HCT116 (cell line): Measurements from ENCODE around the gene ZDHHC23. TPM values are rescaled to one million over a fixed set of nuclear protein-coding genes. Genes with fewer than 3 reads are reported as not detected.

Experiments used
- ATAC-seq: fragments of 200-7000 bp; cut with Tn5 transposase; 2 replicates; pipeline ENCODE4 v1.9.1; 2020; ENCODE audit warnings: mild to moderate bottlenecking, moderate library complexity
- BruUV-seq: library from RNA; stranded (reverse); fragments of 400-500 nt; replicated peaks from 2 replicates; lab custom pipeline; 2021; lab: Mats Ljungman, UMichigan
- CTCF ChIA-PET: fragments of 300-600 bp; sonication (Branson Sonifier 250); formaldehyde crosslinking; loops from one replicate; lab custom pipeline; 2021; ENCODE audit warnings: antibody characterized with exemption; lab: Charles Lee
- POLR2A ChIA-PET: fragments of 300-600, 350-600 bp; sonication (Branson Sonifier 250); formaldehyde crosslinking; loops from one replicate; lab custom pipeline; 2021; ENCODE audit warnings: antibody characterized with exemption; lab: Charles Lee
- RAD21 ChIA-PET, 2 experiments: fragments of 300-600 bp; sonication (Branson Sonifier 250); formaldehyde crosslinking; loops; one replicate each; lab custom pipeline; 2023; ENCODE audit warnings: low total read pairs in 2 of 2; ENCODE audit not compliant: uncharacterized antibody in 2 of 2, unreplicated experiment in 2 of 2, low non-redundant PET in 1 of 2; lab: Charles Lee
- DNase-seq: peaks from one replicate; pipeline ENCODE4 v3.0.0-alpha.2; 2010; ENCODE audit warnings: low read depth, low spot score
- H2AFZ ChIP-seq: fragments of 200-600 bp; shearing (Covaris generic), sonication (generic); 2 replicates; pipeline ENCODE4 v1.6.1; 2017; ENCODE audit warnings: low read depth, mixed run types, mixed read lengths, antibody characterized with exemption, low read length; ENCODE audit not compliant: poor library complexity, severe bottlenecking
- H3K27ac ChIP-seq: 2 replicates; pipeline ENCODE4 v1.5.1; 2012; ENCODE audit warnings: low read depth, low read length
- H3K27me3 ChIP-seq: fragments of 200-600 bp; sonication (generic); 2 replicates; pipeline ENCODE4 v1.6.1; 2016; ENCODE audit warnings: mixed run types, low read length, mixed read lengths; ENCODE audit not compliant: insufficient read depth
- H3K36me3 ChIP-seq, 2 experiments: fragments of 200-500 bp in 1 of 2; fragments of 200-600 bp in 1 of 2; sonication (Bioruptor generic) in 1 of 2; sonication (generic) in 1 of 2; 2 replicates each; pipeline versions ENCODE4 v1.5.1 to v1.6.1; 2014 to 2016; ENCODE audit warnings: low read length in 2 of 2, inconsistent platforms in 1 of 2, mixed read lengths in 1 of 2, mixed run types in 1 of 2; ENCODE audit not compliant: insufficient read depth in 2 of 2, control insufficient read depth in 1 of 2
- H3K4me1 ChIP-seq, 2 experiments: fragments of 200-600 bp in 1 of 2; sonication (generic) in 1 of 2; 2 replicates each; pipeline versions ENCODE4 v1.5.1 to v1.6.1; 2012 to 2017; ENCODE audit warnings: low read length in 2 of 2, inconsistent platforms in 1 of 2, mild to moderate bottlenecking in 1 of 2, mixed read lengths in 1 of 2, mixed run types in 1 of 2, moderate library complexity in 1 of 2; ENCODE audit not compliant: insufficient read depth in 2 of 2, control insufficient read depth in 1 of 2
- H3K4me2 ChIP-seq: fragments of 200-600 bp; sonication (generic); 2 replicates; pipeline ENCODE4 v1.6.1; 2017; ENCODE audit warnings: mixed run types, low read length, mixed read lengths
- H3K4me3 ChIP-seq, 2 experiments: fragments of 200-600 bp in 1 of 2; sonication (generic) in 1 of 2; replicated peaks in 1 of 2; 2 replicates each; pipeline ENCODE4 v1.5.1; 2011 to 2016; ENCODE audit warnings: low read length in 2 of 2, control low read depth in 1 of 2, low read depth in 1 of 2, mild to moderate bottlenecking in 1 of 2, mixed read lengths in 1 of 2, mixed run types in 1 of 2
- H3K79me2 ChIP-seq: fragments of 200-600 bp; sonication (generic); 2 replicates; pipeline ENCODE4 v1.6.1; 2017; ENCODE audit warnings: mild to moderate bottlenecking, mixed run types, low read length, moderate library complexity, mixed read lengths; ENCODE audit not compliant: insufficient read depth
- H3K9ac ChIP-seq: fragments of 200-600 bp; sonication (generic); 2 replicates; pipeline ENCODE4 v1.6.1; 2016; ENCODE audit warnings: low read length, mixed read lengths
- H3K9me2 ChIP-seq: fragments of 200-600 bp; sonication (generic), shearing (Covaris generic); 2 replicates; pipeline ENCODE4 v1.6.1; 2017; ENCODE audit warnings: mixed run types, mild to moderate bottlenecking, moderate library complexity; ENCODE audit not compliant: insufficient read depth
- H3K9me3 ChIP-seq, 2 experiments: fragments of 200-500 bp in 1 of 2; fragments of 200-600 bp in 1 of 2; sonication (Bioruptor generic) in 1 of 2; sonication (generic) in 1 of 2; 2 replicates each; pipeline ENCODE4 v1.6.1; 2014 to 2017; ENCODE audit warnings: low read length in 2 of 2, mixed read lengths in 2 of 2, inconsistent platforms in 1 of 2, low read depth in 1 of 2, mild to moderate bottlenecking in 1 of 2, mixed run types in 1 of 2, moderate library complexity in 1 of 2; ENCODE audit not compliant: control insufficient read depth in 1 of 2, insufficient read depth in 1 of 2
- H4K20me1 ChIP-seq: fragments of 200-600 bp; sonication (generic), shearing (Covaris generic); 2 replicates; pipeline ENCODE4 v1.6.1; 2017; ENCODE audit warnings: mixed run types, mild to moderate bottlenecking, moderate library complexity; ENCODE audit not compliant: insufficient read depth
- EZH2 ChIP-seq: fragments of 200-600 bp; sonication (generic); IDR thresholded peaks from 2 replicates; pipeline ENCODE4 v1.6.1; 2017; ENCODE audit warnings: antibody characterized with exemption, mixed run types
- JUND ChIP-seq: IDR thresholded peaks from 2 replicates; pipeline ENCODE4 v1.6.1; 2012
- RAD21 ChIP-seq: IDR thresholded peaks from 2 replicates; pipeline ENCODE4 v1.6.1; 2012; ENCODE audit warnings: low read depth, mild to moderate bottlenecking
- YY1 ChIP-seq: IDR thresholded peaks from 2 replicates; pipeline ENCODE4 v1.6.1; 2011; ENCODE audit warnings: low read length, low read depth, moderate library complexity, mild to moderate bottlenecking; ENCODE audit not compliant: insufficient replicate concordance; ENCODE audit errors: extremely low read depth
- intact Hi-C: fragments of 100-400 bp; cut with micrococcal nuclease; formaldehyde crosslinking; loops from 2 replicates; pipeline ENCODE4 v1.10.0; 2022
- total RNA-seq: library from RNA; stranded (reverse); gene quantifications from one replicate; pipeline ENCODE4 v1.2.1, GENCODE V29; 2021; ENCODE audit not compliant: unreplicated experiment
- TF ChIP-seq, protein P1 (sequence below), 3 experiments: fragments of 200-600 bp in 1 of 3; sonication (generic) in 1 of 3; IDR thresholded peaks in 2 of 3; conservative IDR thresholded peaks in 1 of 3; 2 replicates each; pipeline ENCODE4 v1.5.1; 2012 to 2017; ENCODE audit warnings: low read depth in 2 of 3, low read length in 2 of 3, antibody characterized with exemption in 1 of 3, borderline replicate concordance in 1 of 3, control low read depth in 1 of 3, mild to moderate bottlenecking in 1 of 3, mixed read lengths in 1 of 3, mixed run types in 1 of 3, moderate library complexity in 1 of 3; ENCODE audit not compliant: insufficient read depth in 1 of 3

ZDHHC23 gene
- total RNA-seq, 1 experiment from 2014 or later = 22.8 TPM

DNA sequence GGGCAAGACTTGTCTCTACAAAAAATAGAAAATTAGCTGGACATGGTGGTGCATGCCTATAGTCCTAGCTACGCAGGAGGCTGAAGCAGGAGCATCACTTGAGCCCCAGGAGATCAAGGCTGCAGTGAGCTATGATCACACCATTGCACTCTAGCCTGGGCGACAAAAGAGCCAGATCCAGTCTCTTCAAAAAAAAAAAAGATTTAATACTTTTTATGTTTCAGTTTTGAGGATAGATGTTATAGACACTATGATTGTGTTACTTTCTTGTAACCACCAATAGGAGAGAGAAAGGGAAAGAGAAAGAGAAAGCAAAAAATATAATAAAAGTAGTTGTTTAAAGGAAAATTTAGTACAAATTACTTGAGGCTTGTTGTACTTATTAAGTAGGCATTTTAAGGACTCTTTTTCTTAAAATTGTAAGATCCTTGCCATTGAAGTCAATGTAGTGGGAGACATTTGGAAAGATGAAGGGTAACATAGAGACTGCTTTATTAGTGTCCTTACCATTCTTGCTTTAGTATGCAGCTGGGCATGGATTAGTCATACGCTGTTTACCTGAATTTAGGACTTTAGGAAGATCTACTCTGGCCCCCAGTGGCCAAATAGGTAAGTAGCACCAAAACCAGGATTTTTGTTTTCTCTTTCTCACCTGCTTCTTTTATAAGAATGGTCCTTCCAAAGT lies 35.1 kb upstream of the ZDHHC23 start:
- POLR2A ChIA-PET = no interaction called here
- Histone ChIP-seq H3K4me1 (peaks cover 0 to 4% of the 10 kb centered on the region in 2 experiments; a peak in 1 of 4 replicates), H3K27ac (no peak overlapping the region), H4K20me1 (no peaks in the 10 kb centered on the region), H3K4me2 (peak overlapping the region; percentile 5; the same call in 1 of the 2 replicates), H3K36me3 (no peaks in the 10 kb centered on the region), H3K4me3 (no peak overlapping the region), H3K79me2 (no peaks in the 10 kb centered on the region), H3K27me3 (no peaks in the 10 kb centered on the region), H3K9me2 (peaks cover 6% of the 10 kb centered on the region; the same call in 1 of the 2 replicates), H3K9me3 (no peaks in the 10 kb centered on the region), H3K9ac (no peak overlapping the region), H2AFZ (no peak overlapping the region)
- no TSS peak for BruUV-seq
- intact Hi-C loops = loop anchor here (1.0 to 10.0 kb wide), 4 partner anchors 68 to 418 kb away; partner anchors contain the start of gene GRAMD1C
- CTCF ChIA-PET = interaction anchor here (1.0 to 2.9 kb wide), 7 partner anchors 15 to 176 kb away, joined by 3 to 28 read pairs (median 6); partner anchors contain the start of gene GRAMD1C
- RAD21 ChIA-PET = interaction anchor here (1.3 to 1.6 kb wide), 2 partner anchors 68 to 177 kb away, joined by 4 to 7 read pairs; no protein-coding TSS in a partner anchor
- TF ChIP-seq EZH2 (no peak), RAD21 (peak; percentile 92), YY1 (no peak), JUND (peak; percentile 21; the same call in 1 of the 2 replicates)
- TF ChIP-seq, protein P1, sequence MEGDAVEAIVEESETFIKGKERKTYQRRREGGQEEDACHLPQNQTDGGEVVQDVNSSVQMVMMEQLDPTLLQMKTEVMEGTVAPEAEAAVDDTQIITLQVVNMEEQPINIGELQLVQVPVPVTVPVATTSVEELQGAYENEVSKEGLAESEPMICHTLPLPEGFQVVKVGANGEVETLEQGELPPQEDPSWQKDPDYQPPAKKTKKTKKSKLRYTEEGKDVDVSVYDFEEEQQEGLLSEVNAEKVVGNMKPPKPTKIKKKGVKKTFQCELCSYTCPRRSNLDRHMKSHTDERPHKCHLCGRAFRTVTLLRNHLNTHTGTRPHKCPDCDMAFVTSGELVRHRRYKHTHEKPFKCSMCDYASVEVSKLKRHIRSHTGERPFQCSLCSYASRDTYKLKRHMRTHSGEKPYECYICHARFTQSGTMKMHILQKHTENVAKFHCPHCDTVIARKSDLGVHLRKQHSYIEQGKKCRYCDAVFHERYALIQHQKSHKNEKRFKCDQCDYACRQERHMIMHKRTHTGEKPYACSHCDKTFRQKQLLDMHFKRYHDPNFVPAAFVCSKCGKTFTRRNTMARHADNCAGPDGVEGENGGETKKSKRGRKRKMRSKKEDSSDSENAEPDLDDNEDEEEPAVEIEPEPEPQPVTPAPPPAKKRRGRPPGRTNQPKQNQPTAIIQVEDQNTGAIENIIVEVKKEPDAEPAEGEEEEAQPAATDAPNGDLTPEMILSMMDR (IDR thresholded peaks at IDR 0.05 in 2 of 3, conservative IDR thresholded peaks at IDR 0.05 in 1 of 3; ENCODE audit: borderline replicate concordance in 1 of 3, insufficient read depth in 1 of 3, low read depth in 2 of 3, low read length in 2 of 3) = peak; percentile 73 to 88 (median 77)
- DNase-seq = peak; percentile 68
- ATAC-seq = peak; percentile 93
